ENCODE measurements around the gene KRTAP10-9.

The KRTAP10-9 gene

DNA sequence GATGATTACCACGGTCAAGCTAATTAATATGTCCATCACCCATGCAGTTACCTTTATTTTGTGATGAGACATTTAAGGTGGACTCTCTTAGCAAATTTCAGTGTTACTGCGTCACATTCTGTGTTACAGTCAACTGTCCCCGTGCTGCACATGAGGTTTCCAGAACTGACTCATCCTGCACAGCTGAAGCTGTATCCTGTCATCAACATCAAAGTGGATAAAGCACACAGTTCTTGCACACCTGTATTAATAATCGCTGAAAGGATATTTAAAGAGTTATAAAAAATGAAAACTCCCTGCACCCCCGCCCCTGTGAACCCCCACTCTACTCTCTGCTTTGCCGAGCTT lies 43.1 kb upstream of the KRTAP10-9 start:
- Histone ChIP-seq H3K4me1 (ENCODE audit: control insufficient read depth, insufficient read depth, low read length) (no peaks in the 10 kb centered on the region), H3K4me3 (ENCODE audit: low read depth, low read length) (no peak overlapping the region), H3K27ac (ENCODE audit: extremely low read depth, low read depth, low read length) (no peak overlapping the region), H3K36me3 (ENCODE audit: control insufficient read depth in 2 of 2, insufficient read depth in 1 of 2, low read length in 2 of 2) (no peaks in the 10 kb centered on the region), H3K9me3 (ENCODE audit: control insufficient read depth, insufficient read depth, low read depth, low read length) (peaks cover 2% of the 10 kb centered on the region; the same call in 1 of the 2 replicates)
- POLR2A ChIA-PET = no interaction called here
- TF ChIP-seq ZNF341 (tag by site-specific recombination; IDR thresholded peaks at IDR 0.05; ENCODE audit: low read depth) = no peak
- TF ChIP-seq ZNF660 (tag by site-specific recombination; IDR thresholded peaks at IDR 0.05) = 0 out of 2 replicates have a peak, but pooled peaks have one; percentile 11
- TF ChIP-seq, protein P1, sequence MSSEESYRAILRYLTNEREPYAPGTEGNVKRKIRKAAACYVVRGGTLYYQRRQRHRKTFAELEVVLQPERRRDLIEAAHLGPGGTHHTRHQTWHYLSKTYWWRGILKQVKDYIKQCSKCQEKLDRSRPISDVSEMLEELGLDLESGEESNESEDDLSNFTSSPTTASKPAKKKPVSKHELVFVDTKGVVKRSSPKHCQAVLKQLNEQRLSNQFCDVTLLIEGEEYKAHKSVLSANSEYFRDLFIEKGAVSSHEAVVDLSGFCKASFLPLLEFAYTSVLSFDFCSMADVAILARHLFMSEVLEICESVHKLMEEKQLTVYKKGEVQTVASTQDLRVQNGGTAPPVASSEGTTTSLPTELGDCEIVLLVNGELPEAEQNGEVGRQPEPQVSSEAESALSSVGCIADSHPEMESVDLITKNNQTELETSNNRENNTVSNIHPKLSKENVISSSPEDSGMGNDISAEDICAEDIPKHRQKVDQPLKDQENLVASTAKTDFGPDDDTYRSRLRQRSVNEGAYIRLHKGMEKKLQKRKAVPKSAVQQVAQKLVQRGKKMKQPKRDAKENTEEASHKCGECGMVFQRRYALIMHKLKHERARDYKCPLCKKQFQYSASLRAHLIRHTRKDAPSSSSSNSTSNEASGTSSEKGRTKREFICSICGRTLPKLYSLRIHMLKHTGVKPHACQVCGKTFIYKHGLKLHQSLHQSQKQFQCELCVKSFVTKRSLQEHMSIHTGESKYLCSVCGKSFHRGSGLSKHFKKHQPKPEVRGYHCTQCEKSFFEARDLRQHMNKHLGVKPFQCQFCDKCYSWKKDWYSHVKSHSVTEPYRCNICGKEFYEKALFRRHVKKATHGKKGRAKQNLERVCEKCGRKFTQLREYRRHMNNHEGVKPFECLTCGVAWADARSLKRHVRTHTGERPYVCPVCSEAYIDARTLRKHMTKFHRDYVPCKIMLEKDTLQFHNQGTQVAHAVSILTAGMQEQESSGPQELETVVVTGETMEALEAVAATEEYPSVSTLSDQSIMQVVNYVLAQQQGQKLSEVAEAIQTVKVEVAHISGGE (tag by site-specific recombination; conservative IDR thresholded peaks at IDR 0.05; ENCODE audit: low read depth) = peak; percentile 94
- TF ChIP-seq SP7 (tag by site-specific recombination; IDR thresholded peaks at IDR 0.05) = 0 out of 2 replicates have a peak, but pooled peaks have one; percentile 14
- TF ChIP-seq ZBTB20 (tag by site-specific recombination; IDR thresholded peaks at IDR 0.05) = no peak
- TF ChIP-seq ZNF623 (tag by site-specific recombination; IDR thresholded peaks at IDR 0.05) = no peak
- CTCF ChIA-PET = interaction anchor here (1.7 kb wide), 1 partner anchor 13 kb away, joined by 7 read pairs; no protein-coding TSS in a partner anchor

DNA sequence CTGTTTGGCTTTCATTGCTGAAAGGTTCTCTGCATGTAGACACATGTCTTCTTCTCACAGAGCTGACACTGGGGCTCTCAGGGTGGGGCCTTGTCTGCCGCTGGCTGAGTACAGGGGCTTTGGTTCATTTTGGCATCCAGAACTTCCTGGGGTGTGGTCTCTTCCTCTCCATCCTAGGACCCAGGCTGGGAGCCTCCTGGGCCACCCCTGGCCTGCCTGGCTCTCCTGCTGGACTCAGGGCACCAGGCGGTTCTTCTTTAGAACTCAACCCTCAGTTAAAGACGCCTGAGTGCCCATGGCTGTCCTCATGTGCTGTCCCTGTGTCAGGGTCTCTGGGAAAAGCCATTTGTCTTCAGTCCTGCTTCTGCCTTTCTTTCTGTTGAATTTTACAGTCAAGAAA lies 41.0 kb upstream of the KRTAP10-9 start:
- POLR2A ChIA-PET = no interaction called here
- H3K4me3 ChIP-seq (ENCODE audit: low read depth, low read length) = no peak overlapping the region
- CTCF ChIA-PET = no interaction called here
- no peaks in the 10 kb centered on the region for H3K4me1 ChIP-seq (ENCODE audit: control insufficient read depth, insufficient read depth, low read length)
- H3K9me3 ChIP-seq (ENCODE audit: control insufficient read depth, insufficient read depth, low read depth, low read length) = peaks cover 2% of the 10 kb centered on the region; the same call in 1 of the 2 replicates
- H3K27ac ChIP-seq (ENCODE audit: extremely low read depth, low read depth, low read length) = no peak overlapping the region
- TF ChIP-seq WT1 (tag by site-specific recombination; IDR thresholded peaks at IDR 0.05) = no peak
- TF ChIP-seq ZNF510 (tag by site-specific recombination; IDR thresholded peaks at IDR 0.05; ENCODE audit: insufficient replicate concordance) = no peak
- TF ChIP-seq YY2 (tag by site-specific recombination; IDR thresholded peaks at IDR 0.05) = no peak
- TF ChIP-seq, protein P2, sequence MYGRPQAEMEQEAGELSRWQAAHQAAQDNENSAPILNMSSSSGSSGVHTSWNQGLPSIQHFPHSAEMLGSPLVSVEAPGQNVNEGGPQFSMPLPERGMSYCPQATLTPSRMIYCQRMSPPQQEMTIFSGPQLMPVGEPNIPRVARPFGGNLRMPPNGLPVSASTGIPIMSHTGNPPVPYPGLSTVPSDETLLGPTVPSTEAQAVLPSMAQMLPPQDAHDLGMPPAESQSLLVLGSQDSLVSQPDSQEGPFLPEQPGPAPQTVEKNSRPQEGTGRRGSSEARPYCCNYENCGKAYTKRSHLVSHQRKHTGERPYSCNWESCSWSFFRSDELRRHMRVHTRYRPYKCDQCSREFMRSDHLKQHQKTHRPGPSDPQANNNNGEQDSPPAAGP (tag by site-specific recombination; IDR thresholded peaks at IDR 0.05) = no peak
- no peak for TF ChIP-seq ZNF211 (tag by site-specific recombination; IDR thresholded peaks at IDR 0.05; ENCODE audit: low read depth)
- no peak for TF ChIP-seq ZNF24 (tag by site-specific recombination; IDR thresholded peaks at IDR 0.05)
- no peak for TF ChIP-seq GLIS1 (tag by site-specific recombination; IDR thresholded peaks at IDR 0.05)
- no peak for TF ChIP-seq PRDM6 (tag by site-specific recombination; IDR thresholded peaks at IDR 0.05)
- no peak for TF ChIP-seq ZNF214 (tag by site-specific recombination; IDR thresholded peaks at IDR 0.05; ENCODE audit: borderline replicate concordance)
- no peak for TF ChIP-seq ZNF394 (tag by site-specific recombination; IDR thresholded peaks at IDR 0.05; ENCODE audit: borderline replicate concordance)
- TF ChIP-seq, protein P3, sequence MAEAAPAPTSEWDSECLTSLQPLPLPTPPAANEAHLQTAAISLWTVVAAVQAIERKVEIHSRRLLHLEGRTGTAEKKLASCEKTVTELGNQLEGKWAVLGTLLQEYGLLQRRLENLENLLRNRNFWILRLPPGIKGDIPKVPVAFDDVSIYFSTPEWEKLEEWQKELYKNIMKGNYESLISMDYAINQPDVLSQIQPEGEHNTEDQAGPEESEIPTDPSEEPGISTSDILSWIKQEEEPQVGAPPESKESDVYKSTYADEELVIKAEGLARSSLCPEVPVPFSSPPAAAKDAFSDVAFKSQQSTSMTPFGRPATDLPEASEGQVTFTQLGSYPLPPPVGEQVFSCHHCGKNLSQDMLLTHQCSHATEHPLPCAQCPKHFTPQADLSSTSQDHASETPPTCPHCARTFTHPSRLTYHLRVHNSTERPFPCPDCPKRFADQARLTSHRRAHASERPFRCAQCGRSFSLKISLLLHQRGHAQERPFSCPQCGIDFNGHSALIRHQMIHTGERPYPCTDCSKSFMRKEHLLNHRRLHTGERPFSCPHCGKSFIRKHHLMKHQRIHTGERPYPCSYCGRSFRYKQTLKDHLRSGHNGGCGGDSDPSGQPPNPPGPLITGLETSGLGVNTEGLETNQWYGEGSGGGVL (tag by site-specific recombination; IDR thresholded peaks at IDR 0.05) = no peak
- no peak for TF ChIP-seq KLF8 (tag by site-specific recombination; IDR thresholded peaks at IDR 0.05)
- no peak for TF ChIP-seq ZBTB7A (tag by site-specific recombination; IDR thresholded peaks at IDR 0.05; ENCODE audit: low read depth)
- no peak for TF ChIP-seq MEIS1 (CRISPR knock-in tag; IDR thresholded peaks at IDR 0.05; ENCODE audit: borderline replicate concordance)
- no peak for TF ChIP-seq ZFHX2 (tag by site-specific recombination; conservative IDR thresholded peaks at IDR 0.05)
- no peaks in the 10 kb centered on the region for H3K36me3 ChIP-seq (ENCODE audit: control insufficient read depth in 2 of 2, insufficient read depth in 1 of 2, low read length in 2 of 2)

All from HEK293 (cell line).